Breast epithelium (tissue), 3 donors: ENCODE measurements around the gene TMEM45B.

Experiments used
- CTCF ChIP-seq, 3 donors: fragments of 450-650 bp; IDR thresholded peaks; one replicate each; pipeline ENCODE4 v1.5.1; 2016 to 2017; ENCODE audit warnings: antibody characterized with exemption in 3 of 3, mild to moderate bottlenecking in 3 of 3, moderate library complexity in 3 of 3
- POLR2A ChIP-seq: fragments of 450-650 bp; IDR thresholded peaks from one replicate; pipeline ENCODE4 v1.6.1; 2016; ENCODE audit warnings: antibody characterized with exemption, mild to moderate bottlenecking, moderate library complexity
- POLR2AphosphoS5 ChIP-seq, 3 donors: sonication (generic); formaldehyde crosslinking; IDR thresholded peaks; one replicate each; pipeline ENCODE4 v1.6.1; 2017; ENCODE audit warnings: antibody characterized with exemption in 3 of 3

GRCh38 chr11:129795089-129795488, 20.6 kb upstream of the TMEM45B start:
- TF ChIP-seq CTCF (IDR thresholded peaks at IDR 0.05), result no peak
- TF ChIP-seq POLR2AphosphoS5 (IDR thresholded peaks at IDR 0.05), result no peak
- TF ChIP-seq POLR2A, result no peak
